Activated CD4-positive, alpha-beta T cell treated with anti-CD3 and anti-CD28 coated beads, Interleukin-2, amount 50 U/mL, for 24 hours (primary cell): ENCODE results near the gene MUC3A.
"Not testable (repeated sequence)": the region's sequence is repeated elsewhere in the genome, so short reads cannot be mapped to it uniquely, and the experiment has no call there.

ENCODE experiments used
- DNase-seq, 2 donors: peaks; one replicate each; pipeline ENCODE4 v3.0.0-alpha.2; 2020; ENCODE audit warnings: low read depth in 1 of 2, low spot score in 1 of 2

Gene MUC3A, protein sequence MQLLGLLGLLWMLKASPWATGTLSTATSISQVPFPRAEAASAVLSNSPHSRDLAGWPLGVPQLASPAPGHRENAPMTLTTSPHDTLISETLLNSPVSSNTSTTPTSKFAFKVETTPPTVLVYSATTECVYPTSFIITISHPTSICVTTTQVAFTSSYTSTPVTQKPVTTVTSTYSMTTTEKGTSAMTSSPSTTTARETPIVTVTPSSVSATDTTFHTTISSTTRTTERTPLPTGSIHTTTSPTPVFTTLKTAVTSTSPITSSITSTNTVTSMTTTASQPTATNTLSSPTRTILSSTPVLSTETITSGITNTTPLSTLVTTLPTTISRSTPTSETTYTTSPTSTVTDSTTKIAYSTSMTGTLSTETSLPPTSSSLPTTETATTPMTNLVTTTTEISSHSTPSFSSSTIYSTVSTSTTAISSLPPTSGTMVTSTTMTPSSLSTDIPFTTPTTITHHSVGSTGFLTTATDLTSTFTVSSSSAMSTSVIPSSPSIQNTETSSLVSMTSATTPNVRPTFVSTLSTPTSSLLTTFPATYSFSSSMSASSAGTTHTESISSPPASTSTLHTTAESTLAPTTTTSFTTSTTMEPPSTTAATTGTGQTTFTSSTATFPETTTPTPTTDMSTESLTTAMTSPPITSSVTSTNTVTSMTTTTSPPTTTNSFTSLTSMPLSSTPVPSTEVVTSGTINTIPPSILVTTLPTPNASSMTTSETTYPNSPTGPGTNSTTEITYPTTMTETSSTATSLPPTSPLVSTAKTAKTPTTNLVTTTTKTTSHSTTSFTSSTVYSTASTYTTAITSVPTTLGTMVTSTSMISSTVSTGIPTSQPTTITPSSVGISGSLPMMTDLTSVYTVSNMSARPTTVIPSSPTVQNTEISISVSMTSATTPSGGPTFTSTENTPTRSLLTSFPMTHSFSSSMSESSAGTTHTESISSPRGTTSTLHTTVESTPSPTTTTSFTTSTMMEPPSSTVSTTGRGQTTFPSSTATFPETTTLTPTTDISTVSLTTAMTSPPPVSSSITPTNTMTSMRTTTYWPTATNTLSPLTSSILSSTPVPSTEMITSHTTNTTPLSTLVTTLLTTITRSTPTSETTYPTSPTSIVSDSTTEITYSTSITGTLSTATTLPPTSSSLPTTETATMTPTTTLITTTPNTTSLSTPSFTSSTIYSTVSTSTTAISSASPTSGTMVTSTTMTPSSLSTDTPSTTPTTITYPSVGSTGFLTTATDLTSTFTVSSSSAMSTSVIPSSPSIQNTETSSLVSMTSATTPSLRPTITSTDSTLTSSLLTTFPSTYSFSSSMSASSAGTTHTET (N-terminal part only)

GRCh38 chr7:100949227-100949932 lies at the start of gene MUC3A:
MUC3A (plus strand) TSS chr7:100949534; CDS start chr7:100949625, 91 bp downstream.
- DNase-seq: no peak

GRCh38 chr7:100900978-100901377 lies 48.4 kb upstream of the MUC3A start:
- DNase-seq: no peak

- no peak for DNase-seq
Measured at GRCh38 chr7:100901921-100902332, 47.4 kb upstream of the MUC3A start.

- DNase-seq: no peak
Measured at GRCh38 chr7:100902638-100903037, 46.7 kb upstream of the MUC3A start.

DNA sequence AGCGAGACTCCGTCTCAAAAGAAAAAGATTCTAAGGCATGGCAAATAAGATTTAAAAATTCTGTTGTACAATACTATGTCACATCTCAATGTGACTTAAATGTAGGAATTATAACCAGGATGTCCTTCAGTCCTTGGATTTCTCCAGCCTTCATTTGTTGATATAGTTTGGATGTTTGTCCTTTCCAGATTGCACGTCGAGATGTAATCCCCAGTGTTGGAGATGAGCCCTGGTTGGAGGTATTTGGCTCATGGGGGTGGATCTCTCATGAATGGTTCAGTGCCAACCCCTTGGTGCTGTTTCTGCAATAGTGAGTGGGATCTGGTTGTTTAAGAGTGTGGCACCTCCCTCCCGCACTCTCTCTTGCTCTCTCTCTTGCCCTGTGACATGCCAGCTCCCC lies 40.8 kb upstream of the MUC3A start:
- DNase-seq: no peak

DNA sequence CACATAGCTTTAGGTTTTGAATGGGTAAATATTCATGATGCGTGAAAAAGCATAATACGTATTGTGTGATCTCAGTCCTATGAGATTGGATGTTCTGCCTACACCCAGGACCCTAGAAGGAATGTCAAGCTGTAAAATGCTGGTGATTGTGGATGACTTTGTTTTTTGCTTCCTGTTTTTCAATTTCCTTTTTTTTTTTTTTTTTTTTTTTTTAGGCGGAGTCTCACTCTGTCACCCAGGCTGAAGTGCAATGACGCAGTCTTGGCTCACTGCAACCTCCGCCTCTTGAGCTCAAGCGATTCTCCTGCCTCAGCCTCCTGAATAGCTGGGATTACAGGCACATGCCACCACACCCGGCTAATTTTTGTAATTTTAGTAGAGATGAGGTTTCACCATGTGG lies 38.9 kb upstream of the MUC3A start:
- not testable (repeated sequence) for DNase-seq

- DNase-seq: no peak
Measured at GRCh38 chr7:100911484-100911883, 37.9 kb upstream of the MUC3A start.

GRCh38 chr7:100914208-100914878 lies 35.0 kb upstream of the MUC3A start:
- no peak for DNase-seq

GRCh38 chr7:100914879-100915447 lies 34.4 kb upstream of the MUC3A start:
- no peak for DNase-seq

GRCh38 chr7:100919335-100919734 lies 30.0 kb upstream of the MUC3A start:
- not testable (repeated sequence) for DNase-seq

DNA sequence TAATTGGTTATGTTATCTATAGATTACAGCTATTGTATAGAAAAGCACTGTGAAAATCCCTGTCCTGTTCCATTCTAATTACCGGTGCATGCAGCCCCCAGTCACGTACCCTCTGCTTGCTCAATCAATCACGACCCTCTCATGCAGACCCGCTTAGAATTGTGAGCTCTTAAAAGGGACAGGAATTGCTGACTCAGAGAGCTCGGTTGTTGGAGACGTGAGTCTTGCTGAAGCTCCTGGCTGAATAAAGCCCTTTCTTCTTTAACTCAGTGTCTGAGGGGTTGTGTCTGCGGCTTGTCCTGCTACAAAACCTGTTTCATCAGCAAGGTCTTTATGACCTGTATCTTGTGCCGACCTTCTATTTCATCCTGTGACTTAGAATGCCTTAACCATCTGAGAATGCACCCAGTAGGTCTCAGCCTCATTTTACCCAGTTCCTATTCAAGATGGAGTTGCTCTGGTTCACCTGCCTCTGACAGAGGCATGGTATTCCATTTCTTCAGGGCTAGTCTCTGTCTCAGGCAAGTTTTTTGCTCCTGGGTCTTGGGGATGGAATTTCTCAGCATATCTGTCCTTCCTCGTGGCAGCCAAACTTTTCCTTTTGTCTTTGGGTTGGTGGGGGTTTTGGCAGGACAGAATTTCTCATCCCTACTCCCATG lies 29.4 kb upstream of the MUC3A start:
- DNase-seq: not testable (repeated sequence)

- no peak for DNase-seq
Measured at GRCh38 chr7:100921039-100921438, 28.3 kb upstream of the MUC3A start.

DNA sequence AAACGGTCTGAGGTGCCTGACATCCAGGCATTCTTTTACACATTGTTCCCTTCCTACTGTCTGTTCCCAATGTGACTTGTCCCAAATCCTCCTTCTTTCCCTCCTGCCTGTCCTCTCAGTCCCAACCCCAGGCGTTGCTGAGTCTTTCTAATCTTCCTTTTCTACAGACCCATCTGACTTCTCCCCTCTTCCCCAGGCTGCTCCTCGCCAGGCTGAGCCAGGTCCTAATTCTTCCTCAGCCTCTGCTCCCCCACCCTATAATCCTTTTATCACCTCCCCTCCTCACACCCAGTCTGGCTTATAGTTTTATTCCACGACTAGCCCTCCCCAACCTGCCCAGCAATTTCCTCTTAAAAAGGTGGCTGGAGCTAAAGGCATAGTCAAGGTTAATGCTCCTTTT lies 25.7 kb upstream of the MUC3A start:
- DNase-seq: not testable (repeated sequence)

DNA sequence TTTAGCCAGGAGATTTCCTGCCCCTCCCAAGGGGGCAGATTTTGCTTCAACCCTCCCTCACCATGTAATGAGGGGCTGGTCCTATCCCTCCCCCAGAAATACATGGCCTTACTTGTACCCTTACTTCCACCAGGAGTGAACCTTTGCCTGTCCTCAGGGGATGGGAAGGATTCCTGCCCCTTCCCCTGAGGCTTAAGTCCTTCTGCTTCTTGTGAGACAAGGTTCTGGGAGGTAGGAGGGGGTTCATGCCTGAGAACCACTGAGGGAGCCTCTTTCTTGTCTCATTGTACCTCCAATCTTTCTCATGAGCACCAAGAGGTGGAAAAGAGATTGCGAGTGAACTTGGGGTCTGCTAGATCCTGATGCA lies 19.5 kb upstream of the MUC3A start:
- no peak for DNase-seq

DNA sequence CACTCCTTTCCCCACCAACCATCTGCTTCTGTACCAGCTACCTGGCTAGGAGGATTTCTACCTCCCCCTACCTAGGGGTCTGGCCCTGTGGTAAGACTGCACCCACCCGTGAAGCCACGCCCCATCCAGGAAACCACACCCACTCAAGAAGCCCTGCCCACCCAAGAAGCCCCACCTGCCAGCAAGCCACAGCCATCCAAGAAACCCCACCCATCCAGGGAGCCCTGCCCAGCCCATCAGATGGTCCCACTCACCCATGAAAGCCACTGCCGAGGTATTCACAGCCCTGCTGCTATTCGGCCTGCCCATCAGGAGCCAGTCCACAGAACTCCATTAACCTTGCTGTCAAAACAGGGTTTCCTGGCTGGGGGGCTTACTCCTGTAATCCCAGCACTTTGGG lies 15.6 kb upstream of the MUC3A start:
- DNase-seq: no peak

GRCh38 chr7:100935381-100935780 lies 14.0 kb upstream of the MUC3A start:
- not testable (repeated sequence) for DNase-seq

- DNase-seq: not testable (repeated sequence)
Measured at GRCh38 chr7:100936167-100936566, 13.2 kb upstream of the MUC3A start.

- no peak for DNase-seq
Measured at GRCh38 chr7:100942045-100942774, 7.1 kb upstream of the MUC3A start.

- no peak for DNase-seq
Measured at GRCh38 chr7:100943693-100944092, 5.6 kb upstream of the MUC3A start.
